ENCODE data around the gene SLFN12L. TPM values are rescaled to one million over a fixed set of nuclear protein-coding genes. Genes with fewer than 3 reads are reported as not detected.
"Not testable (repeated sequence)": the region's sequence is repeated elsewhere in the genome, so short reads cannot be mapped to it uniquely, and the experiment has no call there.

SLFN12L gene
- total and polyA plus RNA-seq, 12 donors, result 0.13 to 2.0 (median 0.50) TPM; not detected in 1

- peaks cover 3% of the 10 kb centered on the region for H3K27me3 ChIP-seq
- H3K36me3 ChIP-seq (replicated peaks in 1 of 2), result no peaks in the 10 kb centered on the region
- no peak for TF ChIP-seq CTCF (IDR thresholded peaks at IDR 0.05)
- no peak for TF ChIP-seq POLR2A (IDR thresholded peaks at IDR 0.05)
- intact Hi-C loops (cut with DNase I), result loop anchor here in 1 of 2 donors (5.0 to 10.0 kb wide), 2 partner anchors 218 to 355 kb away; no protein-coding TSS in a partner anchor
- WGBS, 4 donors, result 78 to 90% (median 84%) methylated on average over 8 of the region's 8 CpGs
- no peaks in the 10 kb centered on the region for H3K9me3 ChIP-seq (replicated peaks in 1 of 3)
- H3K4me3 ChIP-seq, result no peak overlapping the region
- no peaks in the 10 kb centered on the region for H3K4me1 ChIP-seq (replicated peaks in 1 of 2)
- DNase-seq, result no peak
- no peak overlapping the region for H3K27ac ChIP-seq
These were observed 7.6 kb downstream of the SLFN12L start for GRCh38 chr17:35529866-35530265.

- DNase-seq; H3K36me3 ChIP-seq (replicated peaks in 1 of 2); H3K4me3 ChIP-seq; H3K27ac ChIP-seq; intact Hi-C loops (cut with DNase I); H3K27me3 ChIP-seq; H3K4me1 ChIP-seq (replicated peaks in 1 of 2); H3K9me3 ChIP-seq (replicated peaks in 1 of 3): not testable (repeated sequence)
- WGBS, 4 donors, result 88 to 100% (median 94%) methylated on average over 1 of the region's 1 CpG
These were observed 8.2 kb downstream of the SLFN12L start for GRCh38 chr17:35529326-35529725.

DNA sequence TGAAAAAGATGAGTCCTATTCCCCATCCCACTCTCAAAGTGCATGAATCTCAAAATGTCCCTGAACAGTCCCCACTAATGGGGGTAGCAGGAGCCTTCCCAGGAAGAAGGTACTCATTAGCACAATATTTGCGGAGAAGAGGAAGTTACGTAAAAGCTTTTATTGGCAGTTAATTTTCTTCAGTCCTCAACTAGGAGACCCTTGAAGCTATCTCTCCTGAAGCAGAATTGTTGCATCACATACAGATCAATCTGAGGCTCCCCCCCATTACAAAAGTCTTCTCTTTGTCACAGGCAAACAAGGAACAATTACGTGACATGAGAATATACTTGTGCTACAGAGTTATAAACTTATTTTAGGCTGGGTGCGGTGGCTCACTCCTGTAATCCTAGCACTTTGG, 14.2 kb downstream of the SLFN12L start:
- peaks cover 3% of the 10 kb centered on the region for H3K27me3 ChIP-seq
- intact Hi-C loops (cut with DNase I), result no loop called here
- H3K27ac ChIP-seq, result no peak overlapping the region
- H3K36me3 ChIP-seq (replicated peaks in 1 of 2), result no peaks in the 10 kb centered on the region
- no peak overlapping the region for H3K4me3 ChIP-seq
- no peak for DNase-seq
- no peaks in the 10 kb centered on the region for H3K9me3 ChIP-seq (replicated peaks in 1 of 3)
- TF ChIP-seq CTCF (IDR thresholded peaks at IDR 0.05), result no peak
- no peak for TF ChIP-seq POLR2A (IDR thresholded peaks at IDR 0.05)
- 66 to 74% (median 67%) methylated on average over 4 of the region's 4 CpGs for WGBS, 4 donors
- no peaks in the 10 kb centered on the region for H3K4me1 ChIP-seq (replicated peaks in 1 of 2)

DNA sequence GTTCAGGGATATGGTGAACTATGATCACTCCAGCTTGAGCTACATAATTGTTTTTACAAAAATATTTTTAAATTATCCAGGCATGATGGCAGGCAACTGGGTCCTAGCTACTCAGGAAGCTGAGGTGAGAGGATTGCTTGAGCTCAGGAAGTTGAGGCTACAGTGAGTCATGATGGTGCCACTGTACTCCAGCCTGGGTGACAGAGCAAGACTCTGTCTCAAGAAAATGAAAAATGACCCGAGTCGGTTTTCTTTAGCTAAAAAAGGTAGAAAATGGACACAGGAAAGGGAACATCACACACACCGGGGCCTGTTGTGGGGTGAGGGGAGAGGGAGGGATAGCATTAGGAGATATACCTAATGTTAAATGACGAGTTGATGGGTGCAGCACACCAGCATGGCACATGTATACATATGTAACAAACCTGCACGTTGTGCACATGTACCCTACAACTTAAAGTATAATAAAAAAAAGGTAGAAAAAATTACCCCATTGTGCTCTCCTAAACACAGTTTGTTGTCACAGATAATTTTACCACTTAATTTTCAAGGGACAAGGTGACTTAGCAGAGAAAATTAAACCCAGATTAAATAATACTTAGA, 15.7 kb downstream of the SLFN12L start:
- H3K36me3 ChIP-seq (replicated peaks in 1 of 2); DNase-seq; intact Hi-C loops (cut with DNase I); H3K4me1 ChIP-seq (replicated peaks in 1 of 2); H3K27ac ChIP-seq; H3K27me3 ChIP-seq; H3K9me3 ChIP-seq (replicated peaks in 1 of 3); H3K4me3 ChIP-seq: not testable (repeated sequence)
- WGBS, 4 donors, result 35 to 50% (median 47%) methylated on average over 5 of the region's 5 CpGs

- 63 to 82% (median 68%) methylated on average over 1 of the region's 1 CpG for WGBS, 4 donors
- H3K27me3 ChIP-seq, result peaks cover 1% of the 10 kb centered on the region
- DNase-seq, result no peak
- no peak overlapping the region for H3K27ac ChIP-seq
- no peaks in the 10 kb centered on the region for H3K4me1 ChIP-seq (replicated peaks in 1 of 2)
- no peak overlapping the region for H3K4me3 ChIP-seq
- no peak for TF ChIP-seq POLR2A (IDR thresholded peaks at IDR 0.05)
- TF ChIP-seq CTCF (IDR thresholded peaks at IDR 0.05), result no peak
- no peaks in the 10 kb centered on the region for H3K36me3 ChIP-seq (replicated peaks in 1 of 2)
- no peaks in the 10 kb centered on the region for H3K9me3 ChIP-seq (replicated peaks in 1 of 3)
- intact Hi-C loops (cut with DNase I), result no loop called here
These were observed 16.3 kb downstream of the SLFN12L start for GRCh38 chr17:35521150-35521549.
